NCI-H748 (cell line): ENCODE results near the gene CBFA2T2.
"Not testable (repeated sequence)": the region's sequence is repeated elsewhere in the genome, so short reads cannot be mapped to it uniquely, and the experiment has no call there.

ENCODE experiments used
- DNase-seq: peaks from one replicate; lab custom pipeline; 2025; ENCODE audit not compliant: unreplicated experiment; lab: John Stamatoyannopoulos, UW

Gene CBFA2T2

GRCh38 chr20:33689973-33690372 is 200.1 kb downstream of the CBFA2T2 start:
- no peak for DNase-seq

- DNase-seq, result no peak
Measured at GRCh38 chr20:33693289-33693688, 203.4 kb downstream of the CBFA2T2 start.

- DNase-seq, result no peak
Measured at GRCh38 chr20:33693741-33694638, 204.1 kb downstream of the CBFA2T2 start.

GRCh38 chr20:33694639-33695012 is 204.7 kb downstream of the CBFA2T2 start:
- no peak for DNase-seq

GRCh38 chr20:33696448-33696847 is 206.6 kb downstream of the CBFA2T2 start:
- no peak for DNase-seq

GRCh38 chr20:33697129-33697528 is 207.2 kb downstream of the CBFA2T2 start:
- DNase-seq, result no peak

- DNase-seq, result not testable (repeated sequence)
Measured at GRCh38 chr20:33698966-33699365, 209.1 kb downstream of the CBFA2T2 start.
